ENCODE results near the gene FUS. TPM values are rescaled to one million over a fixed set of nuclear protein-coding genes. Genes with fewer than 3 reads are reported as not detected.
"Not testable (repeated sequence)": the region's sequence is repeated elsewhere in the genome, so short reads cannot be mapped to it uniquely, and the experiment has no call there.

FUS gene
- total RNA-seq, 1 experiment from 2014 or later, result 770 TPM

GRCh38 chr16:31136287-31136662 is 43.7 kb upstream of the FUS start:
- CTCF ChIA-PET, result interaction anchor here (1.0 to 2.0 kb wide), 5 partner anchors 41 to 246 kb away, joined by 3 to 7 read pairs (median 3); partner anchors contain the start of gene HSD3B7

DNA sequence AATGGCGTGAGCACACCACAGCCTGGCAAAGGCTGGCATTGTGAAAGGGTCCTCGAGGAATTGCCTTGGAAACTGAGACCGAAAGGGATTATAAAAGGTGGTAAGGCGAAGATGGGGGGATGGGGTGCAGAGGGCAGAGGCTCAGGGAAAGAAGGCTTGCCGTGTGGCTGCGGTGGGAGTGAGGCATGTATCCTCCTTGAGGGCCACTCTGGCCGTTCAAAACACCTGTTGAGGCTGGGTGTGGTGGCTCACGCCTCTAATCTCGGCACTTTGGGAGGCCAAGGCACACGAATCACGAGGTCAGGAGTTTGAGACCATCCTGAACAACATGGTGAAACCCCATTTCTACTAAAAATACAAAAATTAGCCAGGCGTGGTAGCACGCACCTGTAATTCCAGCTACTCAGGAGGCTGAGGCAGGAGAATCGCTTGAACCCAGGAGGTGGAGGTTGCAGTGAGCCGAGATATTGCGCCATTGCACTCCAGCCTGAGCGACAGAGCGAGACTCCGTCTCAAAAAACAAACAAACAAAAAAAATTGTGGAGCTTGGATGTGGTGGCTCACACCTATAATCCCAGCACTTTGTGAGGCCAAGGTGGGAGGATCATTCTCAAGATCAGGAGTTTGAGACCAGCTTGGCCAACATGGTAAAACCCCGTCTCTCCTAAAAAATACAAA is 43.0 kb upstream of the FUS start:
- Mint-ChIP-seq H3K4me1 (peaks cover 68% of the 10 kb centered on the region), H3K36me3 (peaks cover 18% of the 10 kb centered on the region)
- DNase-seq (ENCODE audit: low spot score); ATAC-seq; H3K4me3 Mint-ChIP-seq; POLR2A ChIA-PET; H3K27ac Mint-ChIP-seq; H3K27me3 Mint-ChIP-seq (ENCODE audit: low read depth); H3K9me3 Mint-ChIP-seq: not testable (repeated sequence)
- CTCF ChIA-PET, result interaction anchor here (0.6 to 1.7 kb wide), 2 partner anchors 19 to 245 kb away, joined by 4 to 5 read pairs; no protein-coding TSS in a partner anchor

More at GRCh38 chr16:31136287-31136662, 43.7 kb upstream of the FUS start:
- no peaks in the 10 kb centered on the region for H3K9me3 Mint-ChIP-seq
- H3K4me3 Mint-ChIP-seq, result peak overlapping the region; percentile 87
- H3K27me3 Mint-ChIP-seq (ENCODE audit: low read depth), result no peaks in the 10 kb centered on the region
- peaks cover 66% of the 10 kb centered on the region for H3K4me1 Mint-ChIP-seq
- POLR2A ChIA-PET, result interaction anchor here (2.0 to 2.4 kb wide), 3 partner anchors 19 to 62 kb away, joined by 9 to 26 read pairs (median 10); partner anchors contain the start of genes FUS, KAT8, ZNF646 and ZNF668
- DNase-seq (ENCODE audit: low spot score), result no peak
- peaks cover 24% of the 10 kb centered on the region for H3K36me3 Mint-ChIP-seq
- ATAC-seq, result no peak
- H3K27ac Mint-ChIP-seq, result no peak overlapping the region
- TF ChIP-seq ATF3 (CRISPR knock-in tag; conservative IDR thresholded peaks at IDR 0.05) (no peak), ZNF219 (CRISPR knock-in tag; IDR thresholded peaks at IDR 0.05; ENCODE audit: borderline replicate concordance) (no peak), ZNF121 (CRISPR knock-in tag; IDR thresholded peaks at IDR 0.05) (no peak), GABPB1 (CRISPR knock-in tag; IDR thresholded peaks at IDR 0.05) (no peak), FOXJ3 (CRISPR knock-in tag; IDR thresholded peaks at IDR 0.05; ENCODE audit: borderline replicate concordance) (no peak)
- TF ChIP-seq, protein P1, sequence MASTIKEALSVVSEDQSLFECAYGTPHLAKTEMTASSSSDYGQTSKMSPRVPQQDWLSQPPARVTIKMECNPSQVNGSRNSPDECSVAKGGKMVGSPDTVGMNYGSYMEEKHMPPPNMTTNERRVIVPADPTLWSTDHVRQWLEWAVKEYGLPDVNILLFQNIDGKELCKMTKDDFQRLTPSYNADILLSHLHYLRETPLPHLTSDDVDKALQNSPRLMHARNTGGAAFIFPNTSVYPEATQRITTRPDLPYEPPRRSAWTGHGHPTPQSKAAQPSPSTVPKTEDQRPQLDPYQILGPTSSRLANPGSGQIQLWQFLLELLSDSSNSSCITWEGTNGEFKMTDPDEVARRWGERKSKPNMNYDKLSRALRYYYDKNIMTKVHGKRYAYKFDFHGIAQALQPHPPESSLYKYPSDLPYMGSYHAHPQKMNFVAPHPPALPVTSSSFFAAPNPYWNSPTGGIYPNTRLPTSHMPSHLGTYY (CRISPR knock-in tag; IDR thresholded peaks at IDR 0.05), result no peak

GRCh38 chr16:31138621-31139578 is 41.0 kb upstream of the FUS start:
- Mint-ChIP-seq H3K27ac (peak overlapping the region; percentile 40), H3K4me3 (no peak overlapping the region)
- POLR2A ChIA-PET, result interaction anchor here (1.0 to 2.2 kb wide), 3 partner anchors 22 to 65 kb away, joined by 3 to 10 read pairs (median 4); partner anchors contain the start of genes KAT8, ZNF646 and ZNF668

More at GRCh38 chr16:31138621-31139578, 41.0 kb upstream of the FUS start:
- peaks cover 53% of the 10 kb centered on the region for H3K4me1 Mint-ChIP-seq
- DNase-seq (ENCODE audit: low spot score) (peak; percentile 54), ATAC-seq (0 out of 2 replicates have a peak, but pooled peaks have one; percentile 1)
- peaks cover 1% of the 10 kb centered on the region for H3K36me3 Mint-ChIP-seq
- CTCF ChIA-PET, result interaction anchor here (1.2 to 1.5 kb wide), 2 partner anchors 8 to 21 kb away, joined by 3 read pairs; partner anchors contain the start of gene KAT8
- peaks cover 10% of the 10 kb centered on the region for H3K27me3 Mint-ChIP-seq (ENCODE audit: low read depth)
- no peaks in the 10 kb centered on the region for H3K9me3 Mint-ChIP-seq
- TF ChIP-seq TCF7 (CRISPR knock-in tag; IDR thresholded peaks at IDR 0.05; ENCODE audit: low read depth), result no peak
- peak; percentile 61 for TF ChIP-seq USF2 (CRISPR knock-in tag; IDR thresholded peaks at IDR 0.05)
- no peak for TF ChIP-seq TP53 (CRISPR knock-in tag; IDR thresholded peaks at IDR 0.05)
- TF ChIP-seq TEAD4 (CRISPR knock-in tag; IDR thresholded peaks at IDR 0.05), result peak; percentile 63; the same call in 1 of the 2 replicates
- 0 out of 2 replicates have a peak, but pooled peaks have one; percentile 65 for TF ChIP-seq ESRRA (CRISPR knock-in tag; IDR thresholded peaks at IDR 0.05; ENCODE audit: borderline replicate concordance)
- TF ChIP-seq ZNF219 (CRISPR knock-in tag; IDR thresholded peaks at IDR 0.05; ENCODE audit: borderline replicate concordance), result 0 out of 2 replicates have a peak, but pooled peaks have one; percentile 61
- TF ChIP-seq TEAD1 (CRISPR knock-in tag; IDR thresholded peaks at IDR 0.05), result peak; percentile 89; the same call in 1 of the 2 replicates
- peak; percentile 43; the same call in 1 of the 2 replicates for TF ChIP-seq USF1 (CRISPR knock-in tag; IDR thresholded peaks at IDR 0.05)
- peak; percentile 66; the same call in 1 of the 2 replicates for TF ChIP-seq MAX (CRISPR knock-in tag; IDR thresholded peaks at IDR 0.05)
- TF ChIP-seq ARID4B (CRISPR knock-in tag; IDR thresholded peaks at IDR 0.05; ENCODE audit: borderline replicate concordance), result 0 out of 2 replicates have a peak, but pooled peaks have one; percentile 57
